Hepatocyte (in vitro differentiated cells): ENCODE data around the gene NBAS. TPM values are rescaled to one million over a fixed set of nuclear protein-coding genes. Genes with fewer than 3 reads are reported as not detected.

ENCODE experiments used
- DNase-seq: peaks from one replicate; pipeline ENCODE4 v3.0.0-alpha.2; 2016; ENCODE audit warnings: low spot score
- H2AFZ ChIP-seq: fragments of 200-600 bp; sonication (generic); 2 replicates; pipeline ENCODE4 v1.6.0; 2016; ENCODE audit warnings: antibody characterized with exemption, mild to moderate bottlenecking
- H3K27ac ChIP-seq: fragments of 200-600 bp; sonication (generic); 2 replicates; pipeline ENCODE4 v1.5.1; 2016; ENCODE audit warnings: mild to moderate bottlenecking
- H3K27me3 ChIP-seq: fragments of 200-600 bp; sonication (generic); 2 replicates; pipeline ENCODE4 v1.6.1; 2016
- H3K36me3 ChIP-seq: fragments of 200-600 bp; sonication (generic); replicated peaks from 2 replicates; pipeline ENCODE4 v1.5.1; 2016; ENCODE audit warnings: low read depth; ENCODE audit not compliant: insufficient read depth
- H3K4me1 ChIP-seq: fragments of 200-600 bp; sonication (generic); 2 replicates; pipeline ENCODE4 v1.5.1; 2016; ENCODE audit warnings: mild to moderate bottlenecking, moderate library complexity; ENCODE audit not compliant: insufficient read depth
- H3K4me2 ChIP-seq: fragments of 200-600 bp; sonication (generic); 2 replicates; pipeline ENCODE4 v1.6.0; 2016
- H3K4me3 ChIP-seq: fragments of 200-600 bp; sonication (generic); 2 replicates; pipeline ENCODE4 v1.5.1; 2016; ENCODE audit warnings: mild to moderate bottlenecking
- H3K79me2 ChIP-seq: fragments of 200-600 bp; sonication (generic); 2 replicates; pipeline ENCODE4 v1.6.0; 2017; ENCODE audit warnings: mild to moderate bottlenecking
- H3K9me2 ChIP-seq: fragments of 200-600 bp; sonication (generic); replicated peaks from 2 replicates; pipeline ENCODE4 v1.6.0; 2017; ENCODE audit warnings: mild to moderate bottlenecking; ENCODE audit not compliant: insufficient read depth
- H3K9me3 ChIP-seq: fragments of 200-600 bp; sonication (generic); 2 replicates; pipeline ENCODE4 v1.5.1; 2016; ENCODE audit warnings: low read depth, mild to moderate bottlenecking
- H4K20me1 ChIP-seq: fragments of 200-600 bp; sonication (generic); 2 replicates; pipeline ENCODE4 v1.6.0; 2016; ENCODE audit warnings: mild to moderate bottlenecking; ENCODE audit not compliant: insufficient read depth, poor library complexity, severe bottlenecking
- CTCF ChIP-seq: fragments of 200-600 bp; sonication (generic); IDR thresholded peaks from 2 replicates; pipeline ENCODE4 v1.5.1; 2016; ENCODE audit warnings: antibody characterized with exemption, mild to moderate bottlenecking; ENCODE audit not compliant: poor library complexity
- EZH2 ChIP-seq: fragments of 200-600 bp; sonication (generic); IDR thresholded peaks from 2 replicates; pipeline ENCODE4 v1.6.1; 2016; ENCODE audit warnings: antibody characterized with exemption, mild to moderate bottlenecking, borderline replicate concordance
- EZH2phosphoT487 ChIP-seq: fragments of 200-600 bp; sonication (generic); IDR thresholded peaks from one replicate; pipeline ENCODE4 v1.6.1; 2018; ENCODE audit warnings: antibody characterized with exemption, mild to moderate bottlenecking, low read depth, moderate library complexity; ENCODE audit not compliant: unreplicated experiment, severe bottlenecking
- WGBS: methylation state at CpG from one replicate; pipeline ENCODE4 v1.1.6; 2016; ENCODE audit warnings: low lambda C conversion rate; ENCODE audit errors: missing lambda C conversion rate; 5-methylcytosine and 5-hydroxymethylcytosine counted together
- polyA plus RNA-seq: library from polyadenylated mRNA; unstranded; fragments of >200 nt; fragmentation: Nextera tagmentation; extraction: Ambion mirVana; gene quantifications from 2 replicates; pipeline ENCODE4 v1.2.1, GENCODE V29; 2016
- total RNA-seq: library from RNA; depleted of rRNA; stranded (reverse); fragments of >200 nt; gene quantifications from 2 replicates; pipeline ENCODE4 v1.2.3, GENCODE V29; 2014

Gene NBAS
- total and polyA plus RNA-seq, 2 experiments from 2014 or later, result 20.8 to 47.2 TPM

- H3K9me3 ChIP-seq, result no peaks in the 10 kb centered on the region
- no peak overlapping the region for H2AFZ ChIP-seq
- 39% methylated on average over 2 of the region's 2 CpGs for WGBS
- no peaks in the 10 kb centered on the region for H3K36me3 ChIP-seq
- no peak overlapping the region for H3K4me2 ChIP-seq
- no peaks in the 10 kb centered on the region for H3K9me2 ChIP-seq
- no peak overlapping the region for H3K27ac ChIP-seq
- TF ChIP-seq EZH2phosphoT487 (no peak), CTCF (no peak), EZH2 (no peak)
- no peak overlapping the region for H3K4me3 ChIP-seq
- H3K27me3 ChIP-seq, result no peaks in the 10 kb centered on the region
- no peaks in the 10 kb centered on the region for H3K79me2 ChIP-seq
- H3K4me1 ChIP-seq, result no peaks in the 10 kb centered on the region
- H4K20me1 ChIP-seq, result no peaks in the 10 kb centered on the region
- DNase-seq, result no peak
Measured at GRCh38 chr2:15307526-15307925, 253.6 kb downstream of the NBAS start.

- H3K4me1 ChIP-seq, result no peaks in the 10 kb centered on the region
- H2AFZ ChIP-seq, result no peak overlapping the region
- no peaks in the 10 kb centered on the region for H4K20me1 ChIP-seq
- 91% methylated on average over 3 of the region's 3 CpGs for whole genome bisulfite sequencing
- H3K4me2 ChIP-seq, result no peak overlapping the region
- no peaks in the 10 kb centered on the region for H3K36me3 ChIP-seq
- no peak overlapping the region for H3K4me3 ChIP-seq
- no peaks in the 10 kb centered on the region for H3K9me2 ChIP-seq
- no peaks in the 10 kb centered on the region for H3K27me3 ChIP-seq
- H3K27ac ChIP-seq, result no peak overlapping the region
- no peak for TF ChIP-seq EZH2phosphoT487
- TF ChIP-seq CTCF, result no peak
- TF ChIP-seq EZH2, result no peak
- no peaks in the 10 kb centered on the region for H3K79me2 ChIP-seq
- no peak for DNase-seq
- H3K9me3 ChIP-seq, result no peaks in the 10 kb centered on the region
Measured at GRCh38 chr2:15306706-15307105, 254.4 kb downstream of the NBAS start.

- Histone ChIP-seq H3K4me2 (no peak overlapping the region), H3K36me3 (no peaks in the 10 kb centered on the region), H3K4me1 (no peaks in the 10 kb centered on the region), H3K79me2 (no peaks in the 10 kb centered on the region), H3K9me3 (no peaks in the 10 kb centered on the region), H3K9me2 (no peaks in the 10 kb centered on the region), H4K20me1 (no peaks in the 10 kb centered on the region), H3K27ac (no peak overlapping the region), H3K4me3 (no peak overlapping the region), H3K27me3 (no peaks in the 10 kb centered on the region), H2AFZ (no peak overlapping the region)
- TF ChIP-seq CTCF, result no peak
- no peak for TF ChIP-seq EZH2phosphoT487
- DNase-seq, result no peak
- 89% methylated on average over 2 of the region's 2 CpGs for WGBS
Measured at GRCh38 chr2:15303874-15304273, 257.3 kb downstream of the NBAS start.

- Histone ChIP-seq H3K9me3 (no peaks in the 10 kb centered on the region), H3K27ac (no peak overlapping the region), H3K9me2 (no peaks in the 10 kb centered on the region), H3K27me3 (no peaks in the 10 kb centered on the region), H3K4me1 (no peaks in the 10 kb centered on the region), H2AFZ (no peak overlapping the region), H3K36me3 (no peaks in the 10 kb centered on the region), H3K4me3 (no peak overlapping the region), H4K20me1 (no peaks in the 10 kb centered on the region), H3K79me2 (no peaks in the 10 kb centered on the region), H3K4me2 (no peak overlapping the region)
- 85% methylated on average over 3 of the region's 3 CpGs for WGBS
- no peak for DNase-seq
- TF ChIP-seq EZH2 (no peak), EZH2phosphoT487 (no peak), CTCF (no peak)
Measured at GRCh38 chr2:15302154-15302553, 259.0 kb downstream of the NBAS start.
